GM12873 (cell line): Measurements from ENCODE around the gene RAMP1.

Experiments
- CTCF ChIP-seq: IDR thresholded peaks from 2 replicates; pipeline ENCODE4 v1.5.1; 2012; ENCODE audit warnings: low read depth, mild to moderate bottlenecking, moderate library complexity, low read length, control low read depth; ENCODE audit not compliant: insufficient read depth; ENCODE audit errors: missing control alignments

The RAMP1 gene

GRCh38 chr2:237951878-237952277, 92.5 kb downstream of the RAMP1 start:
- TF ChIP-seq CTCF, result no peak

GRCh38 chr2:237952851-237953250, 93.4 kb downstream of the RAMP1 start:
- no peak for TF ChIP-seq CTCF

- no peak for TF ChIP-seq CTCF
Measured at GRCh38 chr2:237955640-237956401, 96.4 kb downstream of the RAMP1 start.

GRCh38 chr2:237956402-237956736, 96.9 kb downstream of the RAMP1 start:
- no peak for TF ChIP-seq CTCF

- no peak for TF ChIP-seq CTCF
Measured at GRCh38 chr2:237961637-237962036, 102.2 kb downstream of the RAMP1 start.
